Left ventricle myocardium inferior (tissue), 1 donor: ENCODE results near the gene BTLA. TPM values are rescaled to one million over a fixed set of nuclear protein-coding genes. Genes with fewer than 3 reads are reported as not detected.
"Not testable (repeated sequence)": the region's sequence is repeated elsewhere in the genome, so short reads cannot be mapped to it uniquely, and the experiment has no call there.

Experiments used
- DNase-seq: peaks from one replicate; pipeline ENCODE4 v3.0.0-alpha.2; 2020
- H3K27ac ChIP-seq: fragments of 200-600 bp; replicated peaks from 2 replicates; pipeline ENCODE4 v1.8.0; 2021
- H3K27me3 ChIP-seq: fragments of 200-600 bp; 2 replicates; pipeline ENCODE4 v1.8.0; 2021; ENCODE audit warnings: low read depth
- H3K36me3 ChIP-seq: fragments of 200-600 bp; 2 replicates; pipeline ENCODE4 v1.8.0; 2021
- H3K4me1 ChIP-seq: fragments of 200-600 bp; 2 replicates; pipeline ENCODE4 v1.8.0; 2021
- H3K4me3 ChIP-seq: fragments of 200-600 bp; 2 replicates; pipeline ENCODE4 v1.8.0; 2021; ENCODE audit warnings: mild to moderate bottlenecking, moderate library complexity
- H3K9me3 ChIP-seq: fragments of 200-600 bp; replicated peaks from 2 replicates; pipeline ENCODE4 v1.8.0; 2021
- CTCF ChIP-seq: fragments of 200-600 bp; IDR thresholded peaks from 2 replicates; pipeline ENCODE4 v1.8.0; 2021; ENCODE audit warnings: antibody characterized with exemption, mild to moderate bottlenecking, borderline replicate concordance
- intact Hi-C: fragments of 100-400 bp; cut with micrococcal nuclease; formaldehyde crosslinking; loops from one replicate; pipeline ENCODE4 v1.11.0; 2022
- total RNA-seq: library from RNA; stranded (reverse); fragmentation: NEBNext Ultra II Directional; extraction: Animal tissue kit (Norgen Biotek cat#: 25700); gene quantifications from one replicate; pipeline ENCODE4 v1.2.1, GENCODE V29; 2021
- donor health status: DM: no; HTN: yes; CAD: no; lungs with severe emphysema.

The BTLA gene
- total RNA-seq, 1 donor from 2014 or later, result not detected

GRCh38 chr3:112519424-112520001 lies 20.2 kb upstream of the BTLA start:
- no peaks in the 10 kb centered on the region for H3K27me3 ChIP-seq
- H3K4me3 ChIP-seq, result no peak overlapping the region
- H3K27ac ChIP-seq, result no peak overlapping the region
- intact Hi-C loops, result loop anchor here (2.0 to 10.0 kb wide), 3 partner anchors 193 to 407 kb away; partner anchors contain the start of gene SLC9C1
- H3K4me1 ChIP-seq, result no peaks in the 10 kb centered on the region
- peak; percentile 81 for TF ChIP-seq CTCF
- no peaks in the 10 kb centered on the region for H3K36me3 ChIP-seq
- H3K9me3 ChIP-seq, result no peaks in the 10 kb centered on the region
- no peak for DNase-seq

- not testable (repeated sequence) for H3K27ac ChIP-seq, H3K4me1 ChIP-seq, H3K36me3 ChIP-seq, H3K4me3 ChIP-seq, H3K27me3 ChIP-seq, H3K9me3 ChIP-seq, DNase-seq
- intact Hi-C loops, result loop anchor here (2.0 to 5.0 kb wide), 2 partner anchors 192 to 407 kb away; no protein-coding TSS in a partner anchor
Measured at GRCh38 chr3:112518970-112519369, 19.7 kb upstream of the BTLA start.

- Histone ChIP-seq H3K4me1 (no peaks in the 10 kb centered on the region), H3K4me3 (no peak overlapping the region), H3K27me3 (no peaks in the 10 kb centered on the region), H3K27ac (no peak overlapping the region), H3K9me3 (peaks cover 12% of the 10 kb centered on the region), H3K36me3 (no peaks in the 10 kb centered on the region)
- no peak for DNase-seq
- TF ChIP-seq CTCF, result no peak
- intact Hi-C loops, result loop anchor here (5.0 kb wide), 1 partner anchor 402 kb away; no protein-coding TSS in a partner anchor
Measured at GRCh38 chr3:112514527-112515128, 15.4 kb upstream of the BTLA start.

GRCh38 chr3:112512320-112512719 lies 13.0 kb upstream of the BTLA start:
- Histone ChIP-seq H3K9me3 (peaks cover 12% of the 10 kb centered on the region), H3K27me3 (no peaks in the 10 kb centered on the region), H3K36me3 (no peaks in the 10 kb centered on the region), H3K4me3 (no peak overlapping the region), H3K4me1 (peaks cover 12% of the 10 kb centered on the region), H3K27ac (no peak overlapping the region)
- TF ChIP-seq CTCF, result no peak
- intact Hi-C loops, result no loop called here
- no peak for DNase-seq

GRCh38 chr3:112508860-112509259 lies 9.6 kb upstream of the BTLA start:
- no peaks in the 10 kb centered on the region for H3K36me3 ChIP-seq
- no peak for DNase-seq
- intact Hi-C loops, result no loop called here
- H3K9me3 ChIP-seq, result peaks cover 12% of the 10 kb centered on the region
- peaks cover 12% of the 10 kb centered on the region for H3K4me1 ChIP-seq
- no peak for TF ChIP-seq CTCF
- H3K27me3 ChIP-seq, result no peaks in the 10 kb centered on the region
- no peak overlapping the region for H3K27ac ChIP-seq
- H3K4me3 ChIP-seq, result no peak overlapping the region

- H3K27ac ChIP-seq, result no peak overlapping the region
- intact Hi-C loops, result no loop called here
- H3K27me3 ChIP-seq, result no peaks in the 10 kb centered on the region
- TF ChIP-seq CTCF, result no peak
- H3K9me3 ChIP-seq, result peaks cover 12% of the 10 kb centered on the region
- DNase-seq, result no peak
- peaks cover 12% of the 10 kb centered on the region for H3K4me1 ChIP-seq
- H3K4me3 ChIP-seq, result no peak overlapping the region
- no peaks in the 10 kb centered on the region for H3K36me3 ChIP-seq
Measured at GRCh38 chr3:112508261-112508660, 9.0 kb upstream of the BTLA start.
